ENCODE results near the gene OXNAD1. TPM values are rescaled to one million over a fixed set of nuclear protein-coding genes. Genes with fewer than 3 reads are reported as not detected.

Gene OXNAD1
- polyA plus RNA-seq, 1 of the 3 experiments (the other 2 are of a cell fraction), result 6.9 TPM

DNA sequence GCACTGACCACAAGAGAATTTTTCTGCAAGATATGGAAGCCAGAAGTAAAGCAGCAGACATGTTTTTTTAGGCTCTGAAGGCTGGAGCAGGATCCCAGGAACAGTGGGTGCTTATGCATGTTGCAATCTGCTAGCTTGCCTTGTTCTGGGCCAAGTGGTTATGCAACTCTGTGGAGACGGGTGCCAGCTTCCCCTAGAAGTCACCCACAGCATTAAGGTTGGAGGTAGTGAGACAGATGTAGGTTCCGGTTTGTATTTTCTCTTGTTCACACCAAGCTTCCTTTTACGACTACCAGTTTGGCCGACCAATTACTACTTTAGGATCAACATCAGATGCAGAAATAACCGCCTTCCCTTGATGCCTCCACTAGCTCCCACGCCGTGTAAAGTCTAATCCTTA is 11.4 kb upstream of the OXNAD1 start:
- ChIA-PET CTCF (no interaction called here), POLR2A (no interaction called here)
- Histone ChIP-seq H3K9ac (no peak overlapping the region), H4K20me1 (ENCODE audit: insufficient read depth) (no peaks in the 10 kb centered on the region), H3K27me3 (ENCODE audit: insufficient read depth) (no peaks in the 10 kb centered on the region), H2AFZ (ENCODE audit: low read depth) (no peak overlapping the region), H3K4me2 (no peak overlapping the region), H3K4me3 (ENCODE audit: low read depth in 2 of 2, low read length in 1 of 2) (no peak overlapping the region), H3K9me3 (no peaks in the 10 kb centered on the region), H3K4me1 (ENCODE audit: control insufficient read depth in 1 of 2, insufficient read depth in 2 of 2, low read depth in 1 of 2, low read length in 1 of 2) (no peaks in the 10 kb centered on the region), H3K79me2 (ENCODE audit: insufficient read depth) (no peaks in the 10 kb centered on the region), H3K9me2 (no peaks in the 10 kb centered on the region), H3F3A (replicated peaks; ENCODE audit: insufficient read depth) (no peaks in the 10 kb centered on the region), H3K27ac (ENCODE audit: low read depth in 2 of 2, low read length in 1 of 2) (no peak overlapping the region), H3K36me3 (replicated peaks in 1 of 2; ENCODE audit: control insufficient read depth in 1 of 2, insufficient read depth in 2 of 2, low read length in 1 of 2) (peaks cover 6 to 9% of the 10 kb centered on the region in 2 experiments)
- no peak for DNase-seq
- 96% methylated on average over 6 of the region's 7 CpGs for WGBS (ENCODE audit: low lambda C conversion rate)
- TF ChIP-seq RFX5 (IDR thresholded peaks at IDR 0.05; ENCODE audit: low read length) (no peak), EZH2phosphoT487 (IDR thresholded peaks at IDR 0.05; ENCODE audit: borderline replicate concordance, low read depth) (no peak), RCOR1 (IDR thresholded peaks at IDR 0.05; ENCODE audit: low read length) (no peak), CHD2 (IDR thresholded peaks at IDR 0.05; ENCODE audit: low read length, partially characterized antibody) (no peak), MXI1 (IDR thresholded peaks at IDR 0.05; ENCODE audit: low read depth, low read length) (no peak), MEF2A (IDR thresholded peaks at IDR 0.05; ENCODE audit: borderline replicate concordance, low read depth) (no peak), RXRA (IDR thresholded peaks at IDR 0.05; ENCODE audit: borderline replicate concordance, low read depth) (no peak), ELF1 (IDR thresholded peaks at IDR 0.05) (no peak), NFIC (IDR thresholded peaks at IDR 0.05; ENCODE audit: borderline replicate concordance) (no peak), RAD21 (IDR thresholded peaks at IDR 0.05; ENCODE audit: low read length) (no peak)
- TF ChIP-seq, protein P1, sequence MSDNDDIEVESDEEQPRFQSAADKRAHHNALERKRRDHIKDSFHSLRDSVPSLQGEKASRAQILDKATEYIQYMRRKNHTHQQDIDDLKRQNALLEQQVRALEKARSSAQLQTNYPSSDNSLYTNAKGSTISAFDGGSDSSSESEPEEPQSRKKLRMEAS (IDR thresholded peaks at IDR 0.05; ENCODE audit: low read depth), result no peak
- TF ChIP-seq, protein P2, sequence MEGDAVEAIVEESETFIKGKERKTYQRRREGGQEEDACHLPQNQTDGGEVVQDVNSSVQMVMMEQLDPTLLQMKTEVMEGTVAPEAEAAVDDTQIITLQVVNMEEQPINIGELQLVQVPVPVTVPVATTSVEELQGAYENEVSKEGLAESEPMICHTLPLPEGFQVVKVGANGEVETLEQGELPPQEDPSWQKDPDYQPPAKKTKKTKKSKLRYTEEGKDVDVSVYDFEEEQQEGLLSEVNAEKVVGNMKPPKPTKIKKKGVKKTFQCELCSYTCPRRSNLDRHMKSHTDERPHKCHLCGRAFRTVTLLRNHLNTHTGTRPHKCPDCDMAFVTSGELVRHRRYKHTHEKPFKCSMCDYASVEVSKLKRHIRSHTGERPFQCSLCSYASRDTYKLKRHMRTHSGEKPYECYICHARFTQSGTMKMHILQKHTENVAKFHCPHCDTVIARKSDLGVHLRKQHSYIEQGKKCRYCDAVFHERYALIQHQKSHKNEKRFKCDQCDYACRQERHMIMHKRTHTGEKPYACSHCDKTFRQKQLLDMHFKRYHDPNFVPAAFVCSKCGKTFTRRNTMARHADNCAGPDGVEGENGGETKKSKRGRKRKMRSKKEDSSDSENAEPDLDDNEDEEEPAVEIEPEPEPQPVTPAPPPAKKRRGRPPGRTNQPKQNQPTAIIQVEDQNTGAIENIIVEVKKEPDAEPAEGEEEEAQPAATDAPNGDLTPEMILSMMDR (IDR thresholded peaks at IDR 0.05), result no peak
- TF ChIP-seq, protein P3, sequence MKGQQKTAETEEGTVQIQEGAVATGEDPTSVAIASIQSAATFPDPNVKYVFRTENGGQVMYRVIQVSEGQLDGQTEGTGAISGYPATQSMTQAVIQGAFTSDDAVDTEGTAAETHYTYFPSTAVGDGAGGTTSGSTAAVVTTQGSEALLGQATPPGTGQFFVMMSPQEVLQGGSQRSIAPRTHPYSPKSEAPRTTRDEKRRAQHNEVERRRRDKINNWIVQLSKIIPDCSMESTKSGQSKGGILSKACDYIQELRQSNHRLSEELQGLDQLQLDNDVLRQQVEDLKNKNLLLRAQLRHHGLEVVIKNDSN (IDR thresholded peaks at IDR 0.05; ENCODE audit: borderline replicate concordance, low read depth), result no peak
- TF ChIP-seq, protein P4, sequence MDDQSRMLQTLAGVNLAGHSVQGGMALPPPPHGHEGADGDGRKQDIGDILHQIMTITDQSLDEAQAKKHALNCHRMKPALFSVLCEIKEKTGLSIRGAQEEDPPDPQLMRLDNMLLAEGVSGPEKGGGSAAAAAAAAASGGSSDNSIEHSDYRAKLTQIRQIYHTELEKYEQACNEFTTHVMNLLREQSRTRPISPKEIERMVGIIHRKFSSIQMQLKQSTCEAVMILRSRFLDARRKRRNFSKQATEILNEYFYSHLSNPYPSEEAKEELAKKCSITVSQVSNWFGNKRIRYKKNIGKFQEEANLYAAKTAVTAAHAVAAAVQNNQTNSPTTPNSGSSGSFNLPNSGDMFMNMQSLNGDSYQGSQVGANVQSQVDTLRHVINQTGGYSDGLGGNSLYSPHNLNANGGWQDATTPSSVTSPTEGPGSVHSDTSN (IDR thresholded peaks at IDR 0.05), result no peak

DNA sequence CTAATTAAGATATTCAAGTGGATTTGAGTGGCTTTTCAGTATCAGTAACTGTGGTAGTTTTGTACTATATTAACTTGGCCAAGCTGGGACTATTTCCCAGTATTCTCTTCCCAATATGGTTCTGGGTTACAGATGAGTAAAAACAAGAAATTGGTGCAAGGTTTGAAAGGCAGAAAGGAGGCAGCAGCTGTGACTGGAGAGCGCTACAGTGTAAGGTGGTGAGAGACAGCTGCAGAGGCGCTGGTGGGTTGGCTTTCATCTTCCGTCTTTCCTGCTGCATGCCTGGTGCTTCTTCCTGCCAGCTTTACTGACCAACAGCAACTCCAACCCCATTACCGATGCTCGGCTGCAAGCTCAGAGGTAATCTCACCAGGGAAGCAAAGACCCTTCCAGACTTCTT is 10.1 kb upstream of the OXNAD1 start:
- POLR2A ChIA-PET, result interaction anchor here (0.6 kb wide), 1 partner anchor 813 kb away, joined by 3 read pairs; no protein-coding TSS in a partner anchor

More for the DNA sequence above, 10.1 kb upstream of the OXNAD1 start:
- Histone ChIP-seq H3K4me2 (no peak overlapping the region), H3K9me2 (no peaks in the 10 kb centered on the region), H3K36me3 (replicated peaks in 1 of 2; ENCODE audit: control insufficient read depth in 1 of 2, insufficient read depth in 2 of 2, low read length in 1 of 2) (peaks cover 17 to 20% of the 10 kb centered on the region in 2 experiments), H3K27ac (ENCODE audit: low read depth in 2 of 2, low read length in 1 of 2) (no peak overlapping the region), H3F3A (replicated peaks; ENCODE audit: insufficient read depth) (no peaks in the 10 kb centered on the region), H3K4me3 (ENCODE audit: low read depth in 2 of 2, low read length in 1 of 2) (no peak overlapping the region), H3K9ac (no peak overlapping the region), H3K79me2 (ENCODE audit: insufficient read depth) (peaks cover 4% of the 10 kb centered on the region; the same call in 1 of the 2 replicates), H3K27me3 (ENCODE audit: insufficient read depth) (no peaks in the 10 kb centered on the region), H3K4me1 (ENCODE audit: control insufficient read depth in 1 of 2, insufficient read depth in 2 of 2, low read depth in 1 of 2, low read length in 1 of 2) (no peaks in the 10 kb centered on the region), H2AFZ (ENCODE audit: low read depth) (no peak overlapping the region), H3K9me3 (no peaks in the 10 kb centered on the region), H4K20me1 (ENCODE audit: insufficient read depth) (no peaks in the 10 kb centered on the region)
- no peak for DNase-seq
- CTCF ChIA-PET, result interaction anchor here (1.0 kb wide), 1 partner anchor 9 kb away, joined by 4 read pairs; no protein-coding TSS in a partner anchor
- 97% methylated on average over 5 of the region's 5 CpGs for WGBS (ENCODE audit: low lambda C conversion rate)
- TF ChIP-seq NFIC (IDR thresholded peaks at IDR 0.05; ENCODE audit: borderline replicate concordance), result no peak
- no peak for TF ChIP-seq SIN3A (IDR thresholded peaks at IDR 0.05; ENCODE audit: borderline replicate concordance, low read depth, low read length)
- TF ChIP-seq FOSL2 (IDR thresholded peaks at IDR 0.05; ENCODE audit: borderline replicate concordance, low read depth), result no peak
- TF ChIP-seq YY1 (IDR thresholded peaks at IDR 0.05; ENCODE audit: low read depth), result no peak
- TF ChIP-seq, protein P4 (IDR thresholded peaks at IDR 0.05), result no peak
- TF ChIP-seq, protein P5, sequence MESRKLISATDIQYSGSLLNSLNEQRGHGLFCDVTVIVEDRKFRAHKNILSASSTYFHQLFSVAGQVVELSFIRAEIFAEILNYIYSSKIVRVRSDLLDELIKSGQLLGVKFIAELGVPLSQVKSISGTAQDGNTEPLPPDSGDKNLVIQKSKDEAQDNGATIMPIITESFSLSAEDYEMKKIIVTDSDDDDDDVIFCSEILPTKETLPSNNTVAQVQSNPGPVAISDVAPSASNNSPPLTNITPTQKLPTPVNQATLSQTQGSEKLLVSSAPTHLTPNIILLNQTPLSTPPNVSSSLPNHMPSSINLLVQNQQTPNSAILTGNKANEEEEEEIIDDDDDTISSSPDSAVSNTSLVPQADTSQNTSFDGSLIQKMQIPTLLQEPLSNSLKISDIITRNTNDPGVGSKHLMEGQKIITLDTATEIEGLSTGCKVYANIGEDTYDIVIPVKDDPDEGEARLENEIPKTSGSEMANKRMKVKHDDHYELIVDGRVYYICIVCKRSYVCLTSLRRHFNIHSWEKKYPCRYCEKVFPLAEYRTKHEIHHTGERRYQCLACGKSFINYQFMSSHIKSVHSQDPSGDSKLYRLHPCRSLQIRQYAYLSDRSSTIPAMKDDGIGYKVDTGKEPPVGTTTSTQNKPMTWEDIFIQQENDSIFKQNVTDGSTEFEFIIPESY (IDR thresholded peaks at IDR 0.05; ENCODE audit: borderline replicate concordance, low read depth), result no peak
- TF ChIP-seq GATA2 (CRISPR knock-in tag; IDR thresholded peaks at IDR 0.05), result no peak
